HG02571 (cell line): ENCODE results near the gene SHMT1.
"Not testable (repeated sequence)": the region's sequence is repeated elsewhere in the genome, so short reads cannot be mapped to it uniquely, and the experiment has no call there.

ENCODE experiments used
- ATAC-seq: cut with Tn5 transposase; IDR thresholded peaks from one replicate; pipeline ENCODE4 v1.9.1; 2021; ENCODE audit warnings: mild to moderate bottlenecking, moderate library complexity; ENCODE audit not compliant: unreplicated experiment

The SHMT1 gene

GRCh38 chr17:18363101-18364049 lies at the start of gene SHMT1:
SHMT1 (minus strand) TSS chr17:18363550; CDS start chr17:18355981, 7,569 bp downstream.
- peak; percentile 98 for ATAC-seq

- not testable (repeated sequence) for ATAC-seq
Measured at GRCh38 chr17:18412001-18412538, 48.7 kb upstream of the SHMT1 start.

GRCh38 chr17:18411377-18411864 lies 48.1 kb upstream of the SHMT1 start:
- ATAC-seq = not testable (repeated sequence)

GRCh38 chr17:18410736-18411135 lies 47.4 kb upstream of the SHMT1 start:
- not testable (repeated sequence) for ATAC-seq

GRCh38 chr17:18409321-18409720 lies 46.0 kb upstream of the SHMT1 start:
- not testable (repeated sequence) for ATAC-seq

GRCh38 chr17:18408906-18409305 lies 45.6 kb upstream of the SHMT1 start:
- not testable (repeated sequence) for ATAC-seq

- ATAC-seq = not testable (repeated sequence)
Measured at GRCh38 chr17:18403604-18404003, 40.3 kb upstream of the SHMT1 start.

- ATAC-seq = not testable (repeated sequence)
Measured at GRCh38 chr17:18403166-18403565, 39.8 kb upstream of the SHMT1 start.

GRCh38 chr17:18401872-18402590 lies 38.7 kb upstream of the SHMT1 start:
- not testable (repeated sequence) for ATAC-seq

- ATAC-seq = not testable (repeated sequence)
Measured at GRCh38 chr17:18388728-18389127, 25.4 kb upstream of the SHMT1 start.

GRCh38 chr17:18388266-18388665 lies 24.9 kb upstream of the SHMT1 start:
- not testable (repeated sequence) for ATAC-seq

- not testable (repeated sequence) for ATAC-seq
Measured at GRCh38 chr17:18387583-18387982, 24.2 kb upstream of the SHMT1 start.

- ATAC-seq = not testable (repeated sequence)
Measured at GRCh38 chr17:18384271-18384670, 20.9 kb upstream of the SHMT1 start.

GRCh38 chr17:18383079-18383481 lies 19.7 kb upstream of the SHMT1 start:
- ATAC-seq = not testable (repeated sequence)

GRCh38 chr17:18382441-18383078 lies 19.2 kb upstream of the SHMT1 start:
- ATAC-seq = no peak

- ATAC-seq = no peak
Measured at GRCh38 chr17:18381953-18382245, 18.5 kb upstream of the SHMT1 start.

- no peak for ATAC-seq
Measured at GRCh38 chr17:18381158-18381952, 18.0 kb upstream of the SHMT1 start.

GRCh38 chr17:18380471-18381157 lies 17.3 kb upstream of the SHMT1 start:
- ATAC-seq = no peak
